H1 (cell line): ENCODE data around the gene ZC3H14. TPM values are rescaled to one million over a fixed set of nuclear protein-coding genes. Genes with fewer than 3 reads are reported as not detected.

Experiments
- CTCF ChIA-PET: fragments of 300-600 bp; sonication (Branson Sonifier 250); formaldehyde crosslinking; loops from one replicate; lab custom pipeline; 2021; ENCODE audit not compliant: partially characterized antibody; lab: Charles Lee
- POLR2A ChIA-PET: fragments of 300-600 bp; sonication (Branson Sonifier 250); formaldehyde crosslinking; loops from one replicate; lab custom pipeline; 2021; ENCODE audit warnings: inconsistent platforms; ENCODE audit not compliant: partially characterized antibody; lab: Charles Lee
- DNase-seq, 2 experiments: peaks; one replicate each; pipeline versions ENCODE4 v3.0.0 to v3.0.0-alpha.2; 2010 to 2022; ENCODE audit warnings: low spot score in 2 of 2, low read depth in 1 of 2, mixed read lengths in 1 of 2
- FAIRE-seq: peaks from 2 replicates; lab custom pipeline; 2011; peaks lifted over from hg19 to GRCh38; lab: Jason Lieb, UNC
- H2AFZ ChIP-seq: 2 replicates; pipeline ENCODE4 v1.8.1; 2012; ENCODE audit warnings: low read length, inconsistent platforms
- H2AK5ac ChIP-seq: 2 replicates; pipeline ENCODE4 v1.6.1; 2013; ENCODE audit warnings: low read depth, low read length
- H2BK120ac ChIP-seq: replicated peaks from 2 replicates; pipeline ENCODE3; 2013; ENCODE audit warnings: low read depth, low read length, inconsistent platforms
- H2BK12ac ChIP-seq: 2 replicates; pipeline ENCODE4 v1.6.1; 2013; ENCODE audit warnings: low read depth, low read length
- H2BK15ac ChIP-seq: 2 replicates; pipeline ENCODE4 v1.6.1; 2013; ENCODE audit warnings: low read length
- H2BK20ac ChIP-seq: 2 replicates; pipeline ENCODE4 v1.6.1; 2013; ENCODE audit warnings: low read length
- H2BK5ac ChIP-seq: 2 replicates; pipeline ENCODE4 v1.6.1; 2013; ENCODE audit warnings: low read depth, low read length
- H3K14ac ChIP-seq: 2 replicates; pipeline ENCODE4 v1.6.1; 2013; ENCODE audit warnings: inconsistent platforms; ENCODE audit not compliant: insufficient read length
- H3K18ac ChIP-seq: 2 replicates; pipeline ENCODE4 v1.6.1; 2013; ENCODE audit warnings: low read length; ENCODE audit errors: extremely low read depth
- H3K23ac ChIP-seq: 2 replicates; pipeline ENCODE4 v1.6.1; 2013; ENCODE audit warnings: inconsistent platforms; ENCODE audit not compliant: insufficient read length
- H3K23me2 ChIP-seq: 2 replicates; pipeline ENCODE4 v1.6.1; 2013; ENCODE audit warnings: low read depth, low read length
- H3K27ac ChIP-seq: 2 replicates; pipeline ENCODE4 v1.6.1; 2011; ENCODE audit warnings: low read depth, low read length, inconsistent platforms
- H3K27me3 ChIP-seq, 4 experiments: replicated peaks in 1 of 4; 1 replicate in 1 of 4; 2 replicates in 3 of 4; pipeline versions ENCODE4 v1.6.1 to v1.8.1; 2011 to 2013; ENCODE audit warnings: low read length in 3 of 4, mild to moderate bottlenecking in 3 of 4, inconsistent platforms in 2 of 4, mixed read lengths in 2 of 4, moderate library complexity in 1 of 4; ENCODE audit not compliant: control insufficient read depth in 3 of 4, insufficient read depth in 3 of 4; ENCODE audit errors: extremely low read depth in 1 of 4
- H3K36me3 ChIP-seq, 4 experiments: 2 replicates each; pipeline versions ENCODE4 v1.6.1 to v1.8.1; 2011 to 2013; ENCODE audit warnings: mild to moderate bottlenecking in 4 of 4, low read length in 3 of 4, moderate library complexity in 2 of 4, control low read depth in 1 of 4, inconsistent platforms in 1 of 4; ENCODE audit not compliant: insufficient read depth in 4 of 4, control insufficient read depth in 2 of 4
- H3K4ac ChIP-seq: replicated peaks from 2 replicates; pipeline ENCODE3; 2013; ENCODE audit warnings: low read length, low read depth, mixed read lengths, inconsistent platforms; ENCODE audit not compliant: insufficient read length
- H3K4me1 ChIP-seq, 4 experiments: replicated peaks in 1 of 4; 1 replicate in 1 of 4; 2 replicates in 3 of 4; pipeline versions ENCODE4 v1.6.1 to v1.8.1; 2011 to 2013; ENCODE audit warnings: low read length in 3 of 4, inconsistent platforms in 2 of 4, mixed read lengths in 1 of 4; ENCODE audit not compliant: insufficient read depth in 4 of 4, control insufficient read depth in 3 of 4
- H3K4me2 ChIP-seq, 2 experiments: 2 replicates each; pipeline versions ENCODE4 v1.6.1 to v1.8.1; 2011 to 2013; ENCODE audit warnings: low read depth in 2 of 2, low read length in 2 of 2, control low read depth in 1 of 2, inconsistent platforms in 1 of 2, mild to moderate bottlenecking in 1 of 2; ENCODE audit not compliant: insufficient read depth in 1 of 2
- H3K4me3 ChIP-seq, 4 experiments: fragments of 200-600, 300-600 bp in 1 of 4; sonication (generic), shearing (Covaris generic), sonication (Bioruptor Twin) in 1 of 4; 2 replicates each; pipeline versions ENCODE4 v1.5.1 to v1.8.1; 2011 to 2016; ENCODE audit warnings: low read length in 4 of 4, low read depth in 3 of 4, control low read depth in 2 of 4, inconsistent platforms in 2 of 4, mild to moderate bottlenecking in 2 of 4, mixed read lengths in 1 of 4, moderate library complexity in 1 of 4; ENCODE audit not compliant: insufficient read depth in 2 of 4; ENCODE audit errors: extremely low read depth in 1 of 4
- H3K56ac ChIP-seq: replicated peaks from 2 replicates; pipeline ENCODE3; 2013; ENCODE audit warnings: low read depth, mild to moderate bottlenecking, mixed read lengths, low read length, inconsistent platforms; ENCODE audit not compliant: insufficient read length
- H3K79me1 ChIP-seq: 2 replicates; pipeline ENCODE4 v1.6.1; 2013; ENCODE audit warnings: low read depth, low read length, control low read depth
- H3K79me2 ChIP-seq, 2 experiments: 2 replicates each; pipeline versions ENCODE4 v1.6.1 to v1.8.1; 2012 to 2013; ENCODE audit warnings: low read length in 2 of 2, mild to moderate bottlenecking in 2 of 2, inconsistent platforms in 1 of 2; ENCODE audit not compliant: insufficient read depth in 2 of 2, control insufficient read depth in 1 of 2
- H3K9ac ChIP-seq, 4 experiments: replicated peaks in 1 of 4; 1 replicate in 1 of 4; 2 replicates in 3 of 4; pipeline versions ENCODE4 v1.6.1 to v1.8.1; 2011 to 2013; ENCODE audit warnings: low read depth in 3 of 4, low read length in 3 of 4, control low read depth in 2 of 4, mild to moderate bottlenecking in 2 of 4, moderate library complexity in 2 of 4, inconsistent platforms in 1 of 4; ENCODE audit errors: extremely low read depth in 1 of 4
- H3K9me3 ChIP-seq, 2 experiments: 2 replicates each; pipeline versions ENCODE4 v1.6.1 to v1.8.1; 2012 to 2013; ENCODE audit warnings: mild to moderate bottlenecking in 2 of 2, moderate library complexity in 2 of 2, control low read depth in 1 of 2, inconsistent platforms in 1 of 2, low read depth in 1 of 2, low read length in 1 of 2, mixed read lengths in 1 of 2; ENCODE audit not compliant: insufficient read depth in 2 of 2
- H4K20me1 ChIP-seq, 2 experiments: replicated peaks in 1 of 2; 2 replicates each; pipeline versions ENCODE3 to v1.8.1; 2011 to 2013; ENCODE audit warnings: inconsistent platforms in 2 of 2, low read length in 2 of 2, mild to moderate bottlenecking in 1 of 2; ENCODE audit not compliant: insufficient read depth in 2 of 2, control insufficient read depth in 1 of 2
- H4K5ac ChIP-seq: 2 replicates; pipeline ENCODE4 v1.6.1; 2013; ENCODE audit warnings: low read length, low read depth, mixed read lengths, inconsistent platforms; ENCODE audit not compliant: insufficient read length
- H4K8ac ChIP-seq: 2 replicates; pipeline ENCODE4 v1.8.0; 2013; ENCODE audit warnings: mild to moderate bottlenecking, moderate library complexity, low read length, inconsistent platforms; ENCODE audit not compliant: insufficient read depth; ENCODE audit errors: extremely low read depth
- H4K91ac ChIP-seq: replicated peaks from 2 replicates; pipeline ENCODE3; 2013; ENCODE audit warnings: low read length, mixed read lengths, inconsistent platforms; ENCODE audit not compliant: insufficient read length
- BCL11A ChIP-seq, 2 experiments: IDR thresholded peaks; one replicate each; pipeline ENCODE4 v1.6.1; 2011; ENCODE audit warnings: low read depth in 2 of 2, low read length in 2 of 2, mild to moderate bottlenecking in 2 of 2
- CEBPB ChIP-seq: IDR thresholded peaks from 2 replicates; pipeline ENCODE4 v1.6.1; 2012; ENCODE audit warnings: low read depth, low read length
- EGR1 ChIP-seq: IDR thresholded peaks from 2 replicates; pipeline ENCODE4 v1.6.1; 2011; ENCODE audit warnings: low read depth, low read length, borderline replicate concordance
- NRF1 ChIP-seq: IDR thresholded peaks from 2 replicates; pipeline ENCODE4 v1.6.1; 2011; ENCODE audit warnings: mild to moderate bottlenecking, low read depth, low read length, improper control_type of control experiment
- POU5F1 ChIP-seq: IDR thresholded peaks from 2 replicates; pipeline ENCODE4 v1.6.1; 2011; ENCODE audit warnings: low read depth, mild to moderate bottlenecking, low read length, moderate library complexity
- RXRA ChIP-seq: IDR thresholded peaks from 2 replicates; pipeline ENCODE4 v1.6.1; 2011; ENCODE audit warnings: low read depth, mild to moderate bottlenecking, low read length, moderate library complexity; ENCODE audit not compliant: insufficient read depth
- SP1 ChIP-seq: IDR thresholded peaks from 2 replicates; pipeline ENCODE4 v1.6.1; 2011; ENCODE audit warnings: low read depth, low read length
- SP2 ChIP-seq: IDR thresholded peaks from 2 replicates; pipeline ENCODE4 v1.6.1; 2012; ENCODE audit warnings: mild to moderate bottlenecking, low read length, inconsistent platforms
- SP4 ChIP-seq: IDR thresholded peaks from 2 replicates; pipeline ENCODE4 v1.6.1; 2012; ENCODE audit warnings: low read length, inconsistent platforms
- TAF7 ChIP-seq: optimal IDR thresholded peaks from 2 replicates; pipeline ENCODE3; 2011; ENCODE audit warnings: low read depth, mild to moderate bottlenecking, inconsistent platforms, low read length, moderate library complexity, borderline replicate concordance
- TBP ChIP-seq: IDR thresholded peaks from 2 replicates; pipeline ENCODE4 v1.6.1; 2011; ENCODE audit warnings: low read depth, low read length, improper control_type of control experiment
- WGBS, 2 experiments: shearing (Covaris generic) in 1 of 2; methylation state at CpG; one replicate each; pipeline versions ENCODE4 v1.1.6 to v1.1.7; 2013 to 2015; ENCODE audit warnings: low lambda C conversion rate in 2 of 2, mixed read lengths in 2 of 2, inconsistent platforms in 1 of 2, low coverage in 1 of 2, missing lambda C conversion rate in 1 of 2; ENCODE audit not compliant: insufficient replicate concordance in 2 of 2, insufficient coverage in 1 of 2, insufficient read length in 1 of 2; ENCODE audit errors: extremely low coverage in 1 of 2, missing lambda C conversion rate in 1 of 2; 5-methylcytosine and 5-hydroxymethylcytosine counted together
- polyA plus RNA-seq, 7 experiments: library from polyadenylated mRNA; depleted of rRNA in 3 of 7; stranded (reverse) in 5 of 7; unstranded in 2 of 7; fragments of >200 nt in 5 of 7; fragments of 200-250 nt in 2 of 7; gene quantifications; 1 replicate in 5 of 7; 2 replicates in 1 of 7; 4 replicates in 1 of 7; pipeline versions ENCODE4 v1.2.1 to v1.2.3, GENCODE V29; 2011 to 2013; ENCODE audit warnings: missing spikeins in 2 of 7, mixed read lengths in 2 of 7
- total RNA-seq: library from RNA; stranded (reverse); fragmentation: NEBNext Ultra II Directional; extraction: Animal tissue kit (Norgen Biotek cat#: 25700); gene quantifications from 2 replicates; pipeline ENCODE4 v1.2.1, GENCODE V29; 2021
- TF ChIP-seq, protein P1 (sequence below), 3 experiments: IDR thresholded peaks; 1 replicate in 2 of 3; 2 replicates in 1 of 3; pipeline versions ENCODE4 v1.5.1 to v1.6.1; 2011; ENCODE audit warnings: low read length in 3 of 3, mild to moderate bottlenecking in 3 of 3, inconsistent platforms in 2 of 3, low read depth in 1 of 3, moderate library complexity in 1 of 3; ENCODE audit not compliant: insufficient read depth in 1 of 3; ENCODE audit errors: control extremely low read depth in 1 of 3
- TF ChIP-seq, protein P2 (sequence below): IDR thresholded peaks from 2 replicates; pipeline ENCODE4 v1.6.1; 2012; ENCODE audit warnings: inconsistent platforms

ZC3H14 gene
- total and polyA plus RNA-seq, 2 of the 8 experiments (the other 6 are each of a cell fraction or from before 2014, with no cell fraction given), result 86.0 to 99.1 TPM

GRCh38 chr14:88597038-88597437, 34.2 kb downstream of the ZC3H14 start:
- H3K27me3 ChIP-seq, result no peaks in the 10 kb centered on the region
- 87% methylated on average over 4 of the region's 4 CpGs; no CpG with 5 or more reads in 1 of the 2 experiments for WGBS, 2 experiments
- no peak overlapping the region for H2BK20ac ChIP-seq
- no peak overlapping the region for H4K91ac ChIP-seq
- no peak overlapping the region for H3K56ac ChIP-seq
- no peak overlapping the region for H2BK5ac ChIP-seq
- no peak overlapping the region for H2AFZ ChIP-seq
- FAIRE-seq, result no peak
- H2BK120ac ChIP-seq, result no peak overlapping the region
- no peak overlapping the region for H2BK12ac ChIP-seq
- no peak overlapping the region for H3K4ac ChIP-seq
- H3K4me1 ChIP-seq, result no peaks in the 10 kb centered on the region
- no peaks in the 10 kb centered on the region for H3K9me3 ChIP-seq
- no peak overlapping the region for H4K5ac ChIP-seq
- H3K79me1 ChIP-seq, result no peaks in the 10 kb centered on the region; the same call in 1 of the 2 replicates
- no peak overlapping the region for H3K23ac ChIP-seq
- no peak overlapping the region for H3K14ac ChIP-seq
- H4K8ac ChIP-seq, result no peak overlapping the region
- H3K4me3 ChIP-seq, result no peak overlapping the region
- no peak overlapping the region for H2BK15ac ChIP-seq
- no peaks in the 10 kb centered on the region for H3K79me2 ChIP-seq
- CTCF ChIA-PET, result no interaction called here
- POLR2A ChIA-PET, result interaction anchor here (0.6 to 1.7 kb wide), 2 partner anchors 9 to 10 kb away, joined by 3 to 11 read pairs; no protein-coding TSS in a partner anchor
- H3K36me3 ChIP-seq, result peaks cover 16 to 76% (median 48%) of the 10 kb centered on the region in 4 experiments
- H3K4me2 ChIP-seq, result no peak overlapping the region
- no peak overlapping the region for H3K9ac ChIP-seq
- no peaks in the 10 kb centered on the region for H3K23me2 ChIP-seq
- no peak overlapping the region for H3K18ac ChIP-seq
- no peak overlapping the region for H3K27ac ChIP-seq
- no peak for DNase-seq
- peaks cover 0 to 2% of the 10 kb centered on the region in 2 experiments for H4K20me1 ChIP-seq
- H2AK5ac ChIP-seq, result no peak overlapping the region
- TF ChIP-seq TBP (no peak), SP1 (no peak), SP2 (no peak), TAF7 (no peak), POU5F1 (no peak), SP4 (no peak), BCL11A (IDR thresholded peaks at IDR 0.05; ENCODE audit: low read depth in 2 of 2, low read length in 2 of 2) (no peak), NRF1 (no peak), EGR1 (no peak), CEBPB (no peak), RXRA (no peak)
- TF ChIP-seq, protein P1, sequence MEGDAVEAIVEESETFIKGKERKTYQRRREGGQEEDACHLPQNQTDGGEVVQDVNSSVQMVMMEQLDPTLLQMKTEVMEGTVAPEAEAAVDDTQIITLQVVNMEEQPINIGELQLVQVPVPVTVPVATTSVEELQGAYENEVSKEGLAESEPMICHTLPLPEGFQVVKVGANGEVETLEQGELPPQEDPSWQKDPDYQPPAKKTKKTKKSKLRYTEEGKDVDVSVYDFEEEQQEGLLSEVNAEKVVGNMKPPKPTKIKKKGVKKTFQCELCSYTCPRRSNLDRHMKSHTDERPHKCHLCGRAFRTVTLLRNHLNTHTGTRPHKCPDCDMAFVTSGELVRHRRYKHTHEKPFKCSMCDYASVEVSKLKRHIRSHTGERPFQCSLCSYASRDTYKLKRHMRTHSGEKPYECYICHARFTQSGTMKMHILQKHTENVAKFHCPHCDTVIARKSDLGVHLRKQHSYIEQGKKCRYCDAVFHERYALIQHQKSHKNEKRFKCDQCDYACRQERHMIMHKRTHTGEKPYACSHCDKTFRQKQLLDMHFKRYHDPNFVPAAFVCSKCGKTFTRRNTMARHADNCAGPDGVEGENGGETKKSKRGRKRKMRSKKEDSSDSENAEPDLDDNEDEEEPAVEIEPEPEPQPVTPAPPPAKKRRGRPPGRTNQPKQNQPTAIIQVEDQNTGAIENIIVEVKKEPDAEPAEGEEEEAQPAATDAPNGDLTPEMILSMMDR (IDR thresholded peaks at IDR 0.05; ENCODE audit: control extremely low read depth in 1 of 3, insufficient read depth in 1 of 3, low read depth in 1 of 3, low read length in 3 of 3), result no peak
- TF ChIP-seq, protein P2, sequence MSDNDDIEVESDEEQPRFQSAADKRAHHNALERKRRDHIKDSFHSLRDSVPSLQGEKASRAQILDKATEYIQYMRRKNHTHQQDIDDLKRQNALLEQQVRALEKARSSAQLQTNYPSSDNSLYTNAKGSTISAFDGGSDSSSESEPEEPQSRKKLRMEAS, result no peak
